ENCODE results near the gene ADH1A. TPM values are rescaled to one million over a fixed set of nuclear protein-coding genes. Genes with fewer than 3 reads are reported as not detected.

Gene ADH1A
- total RNA-seq, 1 experiment from 2014 or later, result not detected

GRCh38 chr4:99281261-99281660, 9.5 kb downstream of the ADH1A start:
- Mint-ChIP-seq H3K4me3 (no peak overlapping the region), H3K36me3 (ENCODE audit: insufficient read depth in 1 of 3, low read depth in 3 of 3) (no peaks in the 10 kb centered on the region)
- H2AK5ac ChIP-seq (ENCODE audit: insufficient read length, low read length), result no peak overlapping the region

More at GRCh38 chr4:99281261-99281660, 9.5 kb downstream of the ADH1A start:
- H3K9me3 ChIP-seq (ENCODE audit: control insufficient read depth, low read depth, low read length), result no peaks in the 10 kb centered on the region
- no peak overlapping the region for H3K9ac ChIP-seq (ENCODE audit: extremely low read depth, insufficient read length, low read length)
- H3K4ac ChIP-seq (ENCODE audit: low read depth, low read length), result no peak overlapping the region
- H4K20me1 ChIP-seq (ENCODE audit: control insufficient read depth, insufficient read depth, insufficient read length), result no peaks in the 10 kb centered on the region
- no peaks in the 10 kb centered on the region for H3K4me1 ChIP-seq (ENCODE audit: insufficient read depth, low read length)
- H2BK12ac ChIP-seq (ENCODE audit: insufficient read length, low read depth, low read length), result no peak overlapping the region
- Mint-ChIP-seq H3K9me3 (no peaks in the 10 kb centered on the region), H3K27me3 (ENCODE audit: low read depth) (no peaks in the 10 kb centered on the region), H3K4me1 (peaks cover 7 to 11% of the 10 kb centered on the region in 2 experiments), H3K27ac (no peak overlapping the region)
- no peak overlapping the region for H3K27ac ChIP-seq (ENCODE audit: insufficient read length, low read depth, low read length)
- no peaks in the 10 kb centered on the region for H3K27me3 ChIP-seq (ENCODE audit: insufficient read depth, low read length)
- no peaks in the 10 kb centered on the region for H3K23me2 ChIP-seq (ENCODE audit: insufficient read length, low read depth, low read length, poor library complexity, severe bottlenecking)
- no peak overlapping the region for H4K8ac ChIP-seq (replicated peaks; ENCODE audit: insufficient read length, low read depth, low read length)
- H3K14ac ChIP-seq (ENCODE audit: insufficient read depth, low read length), result no peak overlapping the region
- no peak overlapping the region for H3K56ac ChIP-seq (ENCODE audit: insufficient read length, low read depth, low read length)
- H2BK15ac ChIP-seq (ENCODE audit: low read depth, low read length), result no peak overlapping the region
- H2BK120ac ChIP-seq (ENCODE audit: low read depth, low read length, poor library complexity, severe bottlenecking), result no peak overlapping the region
- no CpG with 5 or more reads among the region's 5 CpGs for WGBS (ENCODE audit: extremely low coverage, insufficient read length, low lambda C conversion rate)
- H3T11ph ChIP-seq (ENCODE audit: low read length), result no peak overlapping the region
- no peak overlapping the region for H3K23ac ChIP-seq (ENCODE audit: insufficient read length, low read depth, low read length)
- TF ChIP-seq CTCF (conservative IDR thresholded peaks at IDR 0.05), result no peak
- no peak overlapping the region for H2BK20ac ChIP-seq (ENCODE audit: low read depth, low read length, poor library complexity, severe bottlenecking)
- H4K5ac ChIP-seq (ENCODE audit: insufficient read length, low read depth, low read length), result no peak overlapping the region
- no peaks in the 10 kb centered on the region for H3K79me1 ChIP-seq (ENCODE audit: insufficient read depth, low read depth, low read length, poor library complexity, severe bottlenecking)
- H3K79me2 ChIP-seq (ENCODE audit: insufficient read depth, low read length), result no peaks in the 10 kb centered on the region
- H3K4me2 ChIP-seq (ENCODE audit: insufficient read depth, insufficient read length, low read length), result no peak overlapping the region
- no peak overlapping the region for H2AFZ ChIP-seq (ENCODE audit: low read length)
- no peak overlapping the region for H3K18ac ChIP-seq (ENCODE audit: insufficient read length, low read depth, low read length)
- no peak overlapping the region for H2BK5ac ChIP-seq (ENCODE audit: insufficient read length, low read length)
- DNase-seq, result no peak
- H4K91ac ChIP-seq (ENCODE audit: insufficient read length, low read depth, low read length), result no peak overlapping the region
